Loucy (cell line): ENCODE measurements around the gene PHF20.
"Not testable (repeated sequence)": the region's sequence is repeated elsewhere in the genome, so short reads cannot be mapped to it uniquely, and the experiment has no call there.

ENCODE experiments used
- H2AFZ ChIP-seq: fragments of 200-600 bp; sonication (generic); 2 replicates; pipeline ENCODE4 v1.6.0; 2016; ENCODE audit warnings: antibody characterized with exemption, mild to moderate bottlenecking, low read length, moderate library complexity
- H3F3A ChIP-seq: fragments of 200-600 bp; 2 replicates; pipeline ENCODE4 v1.6.0; 2016; ENCODE audit warnings: antibody characterized with exemption, low read depth, mild to moderate bottlenecking
- H3K27me3 ChIP-seq: fragments of 200-600 bp; sonication (generic); 2 replicates; pipeline ENCODE4 v1.6.1; 2014; ENCODE audit warnings: low read length, mild to moderate bottlenecking; ENCODE audit not compliant: insufficient read depth, poor library complexity, severe bottlenecking
- H3K36me3 ChIP-seq: fragments of 200-600 bp; sonication (generic); 2 replicates; pipeline ENCODE4 v1.6.1; 2016; ENCODE audit warnings: low read length; ENCODE audit not compliant: insufficient read depth
- H3K4me1 ChIP-seq: fragments of 200-600 bp; sonication (generic); 2 replicates; pipeline ENCODE4 v1.5.1; 2014; ENCODE audit warnings: low read length, mild to moderate bottlenecking; ENCODE audit not compliant: insufficient read depth, poor library complexity, severe bottlenecking
- H3K4me2 ChIP-seq: fragments of 200-600 bp; sonication (generic); 2 replicates; pipeline ENCODE4 v1.6.0; 2014; ENCODE audit warnings: antibody characterized with exemption, low read length, low read depth, mild to moderate bottlenecking; ENCODE audit not compliant: poor library complexity, severe bottlenecking
- H3K4me3 ChIP-seq: fragments of 200-600 bp; sonication (generic); 2 replicates; pipeline ENCODE4 v1.5.1; 2014; ENCODE audit warnings: low read length, mild to moderate bottlenecking, mixed read lengths; ENCODE audit not compliant: poor library complexity, severe bottlenecking
- H3K79me2 ChIP-seq: fragments of 200-600 bp; sonication (generic); 2 replicates; pipeline ENCODE4 v1.6.1; 2014; ENCODE audit warnings: low read length; ENCODE audit not compliant: insufficient read depth
- H3K9ac ChIP-seq: fragments of 200-600 bp; sonication (generic); 2 replicates; pipeline ENCODE4 v1.6.0; 2014; ENCODE audit warnings: mild to moderate bottlenecking, low read depth, low read length, moderate library complexity; ENCODE audit not compliant: poor library complexity, severe bottlenecking
- H3K9me2 ChIP-seq: fragments of 200-600 bp; sonication (generic); replicated peaks from 2 replicates; pipeline ENCODE4 v1.6.1; 2016; ENCODE audit warnings: low read depth, low read length, mixed read lengths
- H3K9me3 ChIP-seq: fragments of 200-600 bp; sonication (generic); 2 replicates; pipeline ENCODE4 v1.6.1; 2014; ENCODE audit warnings: mild to moderate bottlenecking, antibody characterized with exemption, low read length, low read depth; ENCODE audit not compliant: insufficient read depth
- H4K20me1 ChIP-seq: fragments of 200-600 bp; sonication (generic); 2 replicates; pipeline ENCODE4 v1.6.0; 2014; ENCODE audit warnings: antibody characterized with exemption, low read length, mild to moderate bottlenecking; ENCODE audit not compliant: insufficient read depth, poor library complexity, severe bottlenecking
- CTCF ChIP-seq: fragments of 200-600 bp; sonication (generic); conservative IDR thresholded peaks from 2 replicates; pipeline ENCODE4 v1.5.1; 2014; ENCODE audit warnings: mild to moderate bottlenecking, antibody characterized with exemption, low read length
- EZH2phosphoT487 ChIP-seq: fragments of 200-600 bp; IDR thresholded peaks from 2 replicates; pipeline ENCODE4 v1.6.1; 2018; ENCODE audit warnings: antibody characterized with exemption, mild to moderate bottlenecking, moderate library complexity, borderline replicate concordance

The PHF20 gene

GRCh38 chr20:35991142-35991771 lies 219.4 kb downstream of the PHF20 start:
- no peak overlapping the region for H3K9ac ChIP-seq
- no peaks in the 10 kb centered on the region for H3K36me3 ChIP-seq
- TF ChIP-seq CTCF (peak; percentile 58), EZH2phosphoT487 (no peak)
- no peaks in the 10 kb centered on the region for H3K4me1 ChIP-seq
- H3K9me2 ChIP-seq = no peaks in the 10 kb centered on the region
- H3K4me3 ChIP-seq = no peak overlapping the region
- no peaks in the 10 kb centered on the region for H3K79me2 ChIP-seq
- no peaks in the 10 kb centered on the region for H3K9me3 ChIP-seq
- H4K20me1 ChIP-seq = no peaks in the 10 kb centered on the region
- no peaks in the 10 kb centered on the region for H3K27me3 ChIP-seq
- no peak overlapping the region for H2AFZ ChIP-seq
- no peaks in the 10 kb centered on the region for H3F3A ChIP-seq
- no peak overlapping the region for H3K4me2 ChIP-seq

- no peaks in the 10 kb centered on the region for H3K79me2 ChIP-seq
- no peaks in the 10 kb centered on the region for H3K9me3 ChIP-seq
- H3K36me3 ChIP-seq = no peaks in the 10 kb centered on the region
- H3K4me1 ChIP-seq = no peaks in the 10 kb centered on the region
- no peaks in the 10 kb centered on the region for H3K9me2 ChIP-seq
- peak overlapping the region; percentile 45 for H3K4me3 ChIP-seq
- peak; percentile 87 for TF ChIP-seq CTCF
- TF ChIP-seq EZH2phosphoT487 = no peak
- H2AFZ ChIP-seq = peak overlapping the region; percentile 81
- peak overlapping the region; percentile 40 for H3K4me2 ChIP-seq
- H3K27me3 ChIP-seq = no peaks in the 10 kb centered on the region
- no peaks in the 10 kb centered on the region for H4K20me1 ChIP-seq
- peak overlapping the region; percentile 4 for H3K9ac ChIP-seq
- no peaks in the 10 kb centered on the region for H3F3A ChIP-seq
Measured at GRCh38 chr20:35992713-35993335, 221.0 kb downstream of the PHF20 start.

GRCh38 chr20:35994994-35995453 lies 223.2 kb downstream of the PHF20 start:
- H3K4me2 ChIP-seq = no peak overlapping the region
- H3K9me2 ChIP-seq = no peaks in the 10 kb centered on the region
- TF ChIP-seq CTCF (peak; percentile 88), EZH2phosphoT487 (no peak)
- H3K36me3 ChIP-seq = no peaks in the 10 kb centered on the region
- H2AFZ ChIP-seq = no peak overlapping the region
- no peaks in the 10 kb centered on the region for H3F3A ChIP-seq
- no peaks in the 10 kb centered on the region for H3K4me1 ChIP-seq
- no peaks in the 10 kb centered on the region for H4K20me1 ChIP-seq
- no peaks in the 10 kb centered on the region for H3K27me3 ChIP-seq
- H3K9me3 ChIP-seq = no peaks in the 10 kb centered on the region
- H3K79me2 ChIP-seq = no peaks in the 10 kb centered on the region
- no peak overlapping the region for H3K4me3 ChIP-seq
- no peak overlapping the region for H3K9ac ChIP-seq

- not testable (repeated sequence) for H3F3A ChIP-seq, H4K20me1 ChIP-seq, H3K36me3 ChIP-seq
Measured at GRCh38 chr20:35996492-35996891, 224.7 kb downstream of the PHF20 start.

More at GRCh38 chr20:35996492-35996891, 224.7 kb downstream of the PHF20 start:
- H3K9me3 ChIP-seq, H3K9ac ChIP-seq, H2AFZ ChIP-seq, H3K4me3 ChIP-seq, H3K27me3 ChIP-seq, H3K79me2 ChIP-seq, H3K4me1 ChIP-seq, H3K9me2 ChIP-seq, H3K4me2 ChIP-seq: not testable (repeated sequence)
